GM19099 (cell line): ENCODE results near the gene MYOZ3.

ENCODE experiments used
- POLR2A ChIP-seq: IDR thresholded peaks from 3 replicates; pipeline ENCODE4 v1.6.1; 2011; ENCODE audit warnings: low read depth; ENCODE audit not compliant: insufficient read length; ENCODE audit errors: extremely low read depth

The MYOZ3 gene

GRCh38 chr5:150645070-150645700 lies 15.9 kb upstream of the MYOZ3 start:
- TF ChIP-seq POLR2A = no peak

- TF ChIP-seq POLR2A = no peak
Measured at GRCh38 chr5:150647275-150648251, 13.5 kb upstream of the MYOZ3 start.

GRCh38 chr5:150648294-150649107 lies 12.6 kb upstream of the MYOZ3 start:
- TF ChIP-seq POLR2A = no peak

GRCh38 chr5:150649108-150650020 lies 11.7 kb upstream of the MYOZ3 start:
- no peak for TF ChIP-seq POLR2A

- no peak for TF ChIP-seq POLR2A
Measured at GRCh38 chr5:150650021-150651006, 10.7 kb upstream of the MYOZ3 start.

- TF ChIP-seq POLR2A = no peak
Measured at GRCh38 chr5:150651382-150651781, 9.7 kb upstream of the MYOZ3 start.

- no peak for TF ChIP-seq POLR2A
Measured at GRCh38 chr5:150651924-150652671, 9.0 kb upstream of the MYOZ3 start.

- no peak for TF ChIP-seq POLR2A
Measured at GRCh38 chr5:150653145-150653761, 7.8 kb upstream of the MYOZ3 start.

GRCh38 chr5:150653762-150654556 lies 7.1 kb upstream of the MYOZ3 start:
- TF ChIP-seq POLR2A = no peak

- no peak for TF ChIP-seq POLR2A
Measured at GRCh38 chr5:150655221-150655620, 5.8 kb upstream of the MYOZ3 start.
